BLaER1 (cell line): ENCODE measurements around the gene COL13A1.

Experiments
- H3K27ac ChIP-seq: shearing (Covaris generic); formaldehyde crosslinking; 2 replicates; pipeline ENCODE4 v1.8.1; 2022
- H3K27me3 ChIP-seq: shearing (Covaris generic); formaldehyde crosslinking; 2 replicates; pipeline ENCODE4 v1.8.1; 2022
- H3K36me3 ChIP-seq: shearing (Covaris generic); formaldehyde crosslinking; 2 replicates; pipeline ENCODE4 v1.8.1; 2022
- H3K4me1 ChIP-seq: shearing (Covaris generic); formaldehyde crosslinking; 2 replicates; pipeline ENCODE4 v1.8.1; 2022
- H3K4me2 ChIP-seq: shearing (Covaris generic); formaldehyde crosslinking; 2 replicates; pipeline ENCODE4 v1.8.1; 2022
- H3K4me3 ChIP-seq: shearing (Covaris generic); formaldehyde crosslinking; 2 replicates; pipeline ENCODE4 v1.8.1; 2022
- H3K9ac ChIP-seq: shearing (Covaris generic); formaldehyde crosslinking; 2 replicates; pipeline ENCODE4 v1.8.1; 2022
- H3K9me3 ChIP-seq: shearing (Covaris generic); formaldehyde crosslinking; 2 replicates; pipeline ENCODE4 v1.8.1; 2022
- H4K20me1 ChIP-seq: shearing (Covaris generic); formaldehyde crosslinking; 2 replicates; pipeline ENCODE4 v1.8.1; 2022
- Cebpa-rat ChIP-seq: shearing (Covaris generic); IDR thresholded peaks from 2 replicates; pipeline ENCODE4 v1.8.1; 2022

The COL13A1 gene

DNA sequence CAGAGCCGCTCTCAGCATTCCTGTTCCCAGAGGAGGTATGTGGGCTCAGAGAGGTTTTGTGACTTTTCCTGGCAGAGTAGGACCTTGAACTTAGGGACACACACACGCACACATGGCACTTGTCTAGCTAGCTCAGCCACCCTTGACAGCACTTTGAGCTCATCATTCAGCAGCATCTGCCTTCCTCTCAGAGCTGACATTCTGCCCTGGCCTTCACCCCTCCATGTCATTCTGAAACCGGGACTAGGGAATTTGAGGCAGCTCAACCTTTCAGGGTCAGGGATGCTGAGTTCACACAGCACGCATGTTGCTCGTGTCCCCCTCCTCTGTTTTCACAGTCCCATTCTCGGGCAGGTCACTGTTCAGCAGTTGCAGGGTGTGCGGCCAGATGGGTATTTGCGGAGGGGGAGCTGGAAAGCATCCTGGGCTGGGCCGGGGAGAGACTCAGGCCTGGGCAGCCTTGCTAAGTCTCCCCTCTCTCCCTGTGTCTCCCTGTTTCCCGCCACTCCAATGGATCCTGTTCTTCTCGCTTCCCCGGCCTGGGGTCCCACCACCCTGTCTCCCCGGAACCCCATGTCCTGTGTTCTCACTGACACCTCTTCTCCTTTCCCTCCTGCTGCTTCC is 78.0 kb downstream of the COL13A1 start:
- H3K4me1 ChIP-seq = peaks cover 44% of the 10 kb centered on the region
- no peak overlapping the region for H3K4me3 ChIP-seq
- peak overlapping the region; percentile 75; the same call in 1 of the 2 replicates for H3K27ac ChIP-seq
- H4K20me1 ChIP-seq = no peaks in the 10 kb centered on the region
- no peaks in the 10 kb centered on the region for H3K36me3 ChIP-seq
- no peak overlapping the region for H3K9ac ChIP-seq
- H3K9me3 ChIP-seq = no peaks in the 10 kb centered on the region
- H3K4me2 ChIP-seq = peak overlapping the region; percentile 89
- H3K27me3 ChIP-seq = no peaks in the 10 kb centered on the region
- no peak for TF ChIP-seq Cebpa-rat

- peak overlapping the region; percentile 45 for H3K4me3 ChIP-seq
- TF ChIP-seq Cebpa-rat = no peak
Measured at GRCh38 chr10:69880301-69881081, 78.8 kb downstream of the COL13A1 start.

GRCh38 chr10:69881202-69881601 is 79.5 kb downstream of the COL13A1 start:
- no peaks in the 10 kb centered on the region for H3K9me3 ChIP-seq
- H3K27me3 ChIP-seq = no peaks in the 10 kb centered on the region
- peak overlapping the region; percentile 89 for H3K4me2 ChIP-seq
- H3K27ac ChIP-seq = peak overlapping the region; percentile 75
- H3K4me1 ChIP-seq = peaks cover 44% of the 10 kb centered on the region
- no peaks in the 10 kb centered on the region for H4K20me1 ChIP-seq
- TF ChIP-seq Cebpa-rat = no peak
- H3K36me3 ChIP-seq = no peaks in the 10 kb centered on the region
- peak overlapping the region; percentile 45 for H3K4me3 ChIP-seq
- H3K9ac ChIP-seq = peak overlapping the region; percentile 66; the same call in 1 of the 2 replicates

More at GRCh38 chr10:69880301-69881081, 78.8 kb downstream of the COL13A1 start:
- H3K36me3 ChIP-seq = no peaks in the 10 kb centered on the region
- peak overlapping the region; percentile 66 for H3K9ac ChIP-seq
- H3K27ac ChIP-seq = peak overlapping the region; percentile 75
- no peaks in the 10 kb centered on the region for H3K27me3 ChIP-seq
- no peaks in the 10 kb centered on the region for H4K20me1 ChIP-seq
- peak overlapping the region; percentile 89 for H3K4me2 ChIP-seq
- no peaks in the 10 kb centered on the region for H3K9me3 ChIP-seq
- peaks cover 44% of the 10 kb centered on the region for H3K4me1 ChIP-seq

DNA sequence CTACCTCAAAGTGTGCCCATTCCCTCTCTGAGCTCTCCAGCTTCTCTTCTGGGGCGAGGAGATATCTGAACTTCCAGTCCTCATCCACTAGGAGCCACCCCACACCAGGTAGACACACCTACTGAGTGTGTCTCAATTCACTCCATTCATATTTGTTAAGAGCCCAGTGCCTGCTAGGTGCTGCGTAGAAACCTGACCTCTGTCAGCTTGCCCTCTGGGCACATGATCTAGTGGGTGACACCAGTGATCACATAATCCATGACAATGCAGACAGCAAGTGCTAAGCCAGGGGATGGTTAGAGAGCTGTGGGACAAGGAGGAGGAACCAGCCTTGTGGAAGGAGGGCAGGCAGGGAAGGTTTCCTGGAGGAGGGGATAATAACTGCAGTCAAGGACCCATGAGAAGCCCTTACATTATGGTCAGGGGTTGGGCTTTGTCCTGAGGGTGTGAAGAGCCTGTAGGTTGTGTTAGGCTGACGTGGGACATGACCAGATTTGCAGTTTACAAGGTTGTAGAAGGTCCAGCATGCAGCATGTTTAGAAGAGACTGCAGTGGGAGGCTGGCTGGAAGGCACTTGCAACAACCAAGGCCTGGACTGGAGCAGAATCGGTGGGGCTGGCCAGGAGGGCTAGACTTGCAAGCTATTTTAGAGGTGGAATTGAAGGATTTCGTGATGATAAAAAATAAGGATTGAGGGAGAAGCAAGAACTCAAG is 81.8 kb downstream of the COL13A1 start:
- Histone ChIP-seq H3K27me3 (no peaks in the 10 kb centered on the region), H3K9ac (no peak overlapping the region), H3K4me2 (no peak overlapping the region), H3K27ac (no peak overlapping the region), H3K4me1 (peaks cover 28% of the 10 kb centered on the region), H3K36me3 (no peaks in the 10 kb centered on the region), H4K20me1 (no peaks in the 10 kb centered on the region), H3K4me3 (no peak overlapping the region), H3K9me3 (no peaks in the 10 kb centered on the region)
- no peak for TF ChIP-seq Cebpa-rat

GRCh38 chr10:69884024-69884367 is 82.3 kb downstream of the COL13A1 start:
- Histone ChIP-seq H3K4me2 (no peak overlapping the region), H3K36me3 (no peaks in the 10 kb centered on the region), H3K4me3 (no peak overlapping the region), H3K4me1 (peaks cover 27% of the 10 kb centered on the region), H3K27me3 (no peaks in the 10 kb centered on the region), H3K9ac (no peak overlapping the region), H3K9me3 (no peaks in the 10 kb centered on the region), H4K20me1 (no peaks in the 10 kb centered on the region), H3K27ac (no peak overlapping the region)
- no peak for TF ChIP-seq Cebpa-rat

- H4K20me1 ChIP-seq = no peaks in the 10 kb centered on the region
- no peak overlapping the region for H3K4me2 ChIP-seq
- H3K4me3 ChIP-seq = no peak overlapping the region
- no peaks in the 10 kb centered on the region for H3K9me3 ChIP-seq
- H3K4me1 ChIP-seq = peaks cover 22% of the 10 kb centered on the region
- no peak for TF ChIP-seq Cebpa-rat
- H3K36me3 ChIP-seq = no peaks in the 10 kb centered on the region
- no peak overlapping the region for H3K27ac ChIP-seq
- no peaks in the 10 kb centered on the region for H3K27me3 ChIP-seq
- H3K9ac ChIP-seq = no peak overlapping the region
Measured at GRCh38 chr10:69884686-69885085, 83.0 kb downstream of the COL13A1 start.

GRCh38 chr10:69885379-69886013 is 83.8 kb downstream of the COL13A1 start:
- H3K36me3 ChIP-seq = no peaks in the 10 kb centered on the region
- H3K9me3 ChIP-seq = no peaks in the 10 kb centered on the region
- no peak for TF ChIP-seq Cebpa-rat
- H3K9ac ChIP-seq = no peak overlapping the region
- no peak overlapping the region for H3K27ac ChIP-seq
- H4K20me1 ChIP-seq = no peaks in the 10 kb centered on the region
- no peak overlapping the region for H3K4me2 ChIP-seq
- no peak overlapping the region for H3K4me3 ChIP-seq
- peaks cover 14% of the 10 kb centered on the region for H3K4me1 ChIP-seq
- H3K27me3 ChIP-seq = no peaks in the 10 kb centered on the region

- no peak for TF ChIP-seq Cebpa-rat
- Histone ChIP-seq H4K20me1 (no peaks in the 10 kb centered on the region), H3K36me3 (no peaks in the 10 kb centered on the region), H3K4me1 (no peaks in the 10 kb centered on the region), H3K27ac (no peak overlapping the region), H3K9me3 (no peaks in the 10 kb centered on the region), H3K9ac (no peak overlapping the region), H3K4me2 (no peak overlapping the region), H3K4me3 (no peak overlapping the region), H3K27me3 (no peaks in the 10 kb centered on the region)
Measured at GRCh38 chr10:69888882-69889584, 87.3 kb downstream of the COL13A1 start.
